Liver (tissue), 9 donors: ENCODE measurements around the gene TBX19. TPM values are rescaled to one million over a fixed set of nuclear protein-coding genes. Genes with fewer than 3 reads are reported as not detected.

Experiments used
- DNase-seq: peaks from one replicate; pipeline ENCODE4 v3.0.0-alpha.2; 2017; ENCODE audit warnings: low spot score
- H3K27ac ChIP-seq, 2 donors: one replicate each; pipeline ENCODE4 v1.7.0; 2013; ENCODE audit warnings: inconsistent platforms in 2 of 2, low read length in 2 of 2, control low read depth in 1 of 2, low read depth in 1 of 2, mild to moderate bottlenecking in 1 of 2
- H3K27me3 ChIP-seq, 4 donors: one replicate each; pipeline versions ENCODE4 v1.6.1 to v1.7.0; 2013; ENCODE audit warnings: low read length in 3 of 4, inconsistent platforms in 1 of 4, mild to moderate bottlenecking in 1 of 4, moderate library complexity in 1 of 4; ENCODE audit not compliant: control insufficient read depth in 4 of 4, insufficient read depth in 4 of 4
- H3K36me3 ChIP-seq, 4 donors: one replicate each; pipeline versions ENCODE4 v1.6.1 to v1.7.0; 2013; ENCODE audit warnings: low read length in 3 of 4, mild to moderate bottlenecking in 3 of 4, low read depth in 1 of 4, moderate library complexity in 1 of 4; ENCODE audit not compliant: control insufficient read depth in 4 of 4, insufficient read depth in 3 of 4
- H3K4me1 ChIP-seq, 4 donors: one replicate each; pipeline versions ENCODE4 v1.6.1 to v1.7.0; 2013; ENCODE audit warnings: low read length in 3 of 4, mild to moderate bottlenecking in 3 of 4, moderate library complexity in 1 of 4; ENCODE audit not compliant: control insufficient read depth in 4 of 4, insufficient read depth in 4 of 4
- H3K4me3 ChIP-seq, 3 donors: one replicate each; pipeline versions ENCODE4 v1.6.1 to v1.7.0; 2013; ENCODE audit warnings: low read length in 3 of 3, control low read depth in 1 of 3, low read depth in 1 of 3, mild to moderate bottlenecking in 1 of 3
- H3K9ac ChIP-seq, 2 donors: one replicate each; pipeline ENCODE4 v1.7.0; 2013; ENCODE audit warnings: low read length in 2 of 2, mild to moderate bottlenecking in 2 of 2, moderate library complexity in 2 of 2, control low read depth in 1 of 2, low read depth in 1 of 2
- H3K9me3 ChIP-seq, 4 donors: one replicate each; pipeline versions ENCODE4 v1.6.1 to v1.7.0; 2013; ENCODE audit warnings: low read length in 3 of 4; ENCODE audit not compliant: control insufficient read depth in 4 of 4
- ATF3 ChIP-seq: IDR thresholded peaks from 2 replicates; pipeline ENCODE4 v1.6.1; 2016; ENCODE audit warnings: antibody characterized with exemption
- EGR1 ChIP-seq, 2 donors: IDR thresholded peaks; 2 replicates each; pipeline ENCODE4 v1.6.1; 2016 to 2018; ENCODE audit warnings: antibody characterized with exemption in 2 of 2, low read depth in 2 of 2
- FOXA1 ChIP-seq: IDR thresholded peaks from 2 replicates; pipeline ENCODE4 v1.6.1; 2016; ENCODE audit warnings: antibody characterized with exemption
- FOXA2 ChIP-seq: IDR thresholded peaks from 2 replicates; pipeline ENCODE4 v1.6.1; 2016; ENCODE audit warnings: antibody characterized with exemption
- GABPA ChIP-seq, 2 donors: IDR thresholded peaks in 1 of 2; conservative IDR thresholded peaks in 1 of 2; 2 replicates each; pipeline ENCODE4 v1.6.1; 2016; ENCODE audit warnings: antibody characterized with exemption in 2 of 2, mild to moderate bottlenecking in 1 of 2, moderate library complexity in 1 of 2
- HNF4A ChIP-seq, 2 donors: conservative IDR thresholded peaks; 2 replicates each; pipeline ENCODE4 v1.6.1; 2016; ENCODE audit warnings: antibody characterized with exemption in 2 of 2, mild to moderate bottlenecking in 2 of 2
- HNF4G ChIP-seq: IDR thresholded peaks from 2 replicates; pipeline ENCODE4 v1.6.1; 2016; ENCODE audit warnings: antibody characterized with exemption
- JUND ChIP-seq, 2 donors: IDR thresholded peaks; 2 replicates each; pipeline ENCODE4 v1.6.1; 2016; ENCODE audit warnings: antibody characterized with exemption in 2 of 2
- NR2F2 ChIP-seq: IDR thresholded peaks from 2 replicates; pipeline ENCODE4 v1.6.1; 2016; ENCODE audit warnings: antibody characterized with exemption
- RAD21 ChIP-seq, 2 donors: IDR thresholded peaks; 2 replicates each; pipeline ENCODE4 v1.6.1; 2016; ENCODE audit warnings: antibody characterized with exemption in 2 of 2, mild to moderate bottlenecking in 2 of 2
- RXRA ChIP-seq, 2 donors: IDR thresholded peaks; 2 replicates each; pipeline ENCODE4 v1.6.1; 2017 to 2018; ENCODE audit warnings: antibody characterized with exemption in 2 of 2, mild to moderate bottlenecking in 1 of 2
- SP1 ChIP-seq: IDR thresholded peaks from 2 replicates; pipeline ENCODE4 v1.6.1; 2018; ENCODE audit warnings: antibody characterized with exemption, mild to moderate bottlenecking
- TAF1 ChIP-seq: conservative IDR thresholded peaks from 2 replicates; pipeline ENCODE4 v1.6.1; 2016; ENCODE audit warnings: antibody characterized with exemption, mild to moderate bottlenecking
- YY1 ChIP-seq: IDR thresholded peaks from 2 replicates; pipeline ENCODE4 v1.6.1; 2016; ENCODE audit warnings: antibody characterized with exemption, mild to moderate bottlenecking
- ZBTB33 ChIP-seq: IDR thresholded peaks from 2 replicates; pipeline ENCODE4 v1.6.1; 2016; ENCODE audit warnings: antibody characterized with exemption
- WGBS: extraction: QIAGEN DNeasy Blood & Tissue Kit; methylation state at CpG from one replicate; pipeline ENCODE4 v1.1.7; 2013; 5-methylcytosine and 5-hydroxymethylcytosine counted together
- polyA plus RNA-seq, 2 donors: library from polyadenylated mRNA; stranded (reverse) in 1 of 2; unstranded in 1 of 2; fragments of 200-250 nt in 1 of 2; fragments of >200 nt in 1 of 2; fragmentation: Nextera tagmentation in 1 of 2; extraction: Ambion mirVana in 1 of 2; gene quantifications; one replicate each; pipeline versions ENCODE4 v1.2.1 to v1.2.3, GENCODE V29; 2013 to 2015
- total RNA-seq, 2 donors: library from RNA; depleted of rRNA; stranded (reverse); fragments of >200 nt; gene quantifications; one replicate each; pipeline ENCODE4 v1.2.3, GENCODE V29; 2014
- TF ChIP-seq, protein P1 (sequence below): fragments of 150-350 bp; IDR thresholded peaks from 2 replicates; pipeline ENCODE4 v1.5.1; 2017; ENCODE audit warnings: improper control_type of control experiment, low read depth, low read length; ENCODE audit not compliant: missing input control
- TF ChIP-seq, protein P2 (sequence below): IDR thresholded peaks from 2 replicates; pipeline ENCODE4 v1.6.1; 2016; ENCODE audit warnings: antibody characterized with exemption
- donor health status: healthy.
- donor health status: healthy.
- donor health status: healthy.
- donor health status: healthy.
- donor health status: healthy.

Gene TBX19
- total and polyA plus RNA-seq, 4 donors = 0.20 to 0.92 (median 0.37) TPM

DNA sequence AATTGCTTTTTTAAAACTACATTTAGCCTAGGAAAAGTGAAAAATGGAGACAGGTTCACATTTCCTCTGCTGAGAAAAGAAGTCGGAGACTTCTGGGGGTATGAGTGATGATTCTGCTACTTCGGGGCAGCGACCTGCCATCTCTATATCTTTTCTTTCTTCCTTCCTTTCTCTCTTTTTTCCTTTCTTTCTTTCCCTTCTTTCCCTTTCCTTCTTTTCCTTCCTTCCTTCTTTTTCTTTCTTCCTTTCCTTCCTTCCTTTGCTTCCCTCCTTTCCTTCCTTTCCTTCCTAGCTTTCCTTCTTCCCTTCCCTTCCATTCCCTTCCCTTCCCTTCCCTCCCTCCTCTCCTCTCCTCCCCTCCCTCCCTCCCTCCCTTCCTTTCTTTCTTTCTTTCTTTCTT lies 17.8 kb downstream of the TBX19 start:
- Histone ChIP-seq H3K9ac (no peak overlapping the region), H3K27me3 (no peaks in the 10 kb centered on the region), H3K36me3 (no peaks in the 10 kb centered on the region), H3K9me3 (no peaks in the 10 kb centered on the region), H3K27ac (no peak overlapping the region), H3K4me3 (no peak overlapping the region), H3K4me1 (no peaks in the 10 kb centered on the region)
- 92% methylated on average over 3 of the region's 3 CpGs for WGBS
- TF ChIP-seq ZBTB33 = no peak
- TF ChIP-seq HNF4A (conservative IDR thresholded peaks at IDR 0.05) = no peak
- no peak for TF ChIP-seq FOXA2
- TF ChIP-seq NR2F2 = no peak
- no peak for TF ChIP-seq FOXA1
- no peak for TF ChIP-seq RXRA (IDR thresholded peaks at IDR 0.05)
- TF ChIP-seq, protein P1, sequence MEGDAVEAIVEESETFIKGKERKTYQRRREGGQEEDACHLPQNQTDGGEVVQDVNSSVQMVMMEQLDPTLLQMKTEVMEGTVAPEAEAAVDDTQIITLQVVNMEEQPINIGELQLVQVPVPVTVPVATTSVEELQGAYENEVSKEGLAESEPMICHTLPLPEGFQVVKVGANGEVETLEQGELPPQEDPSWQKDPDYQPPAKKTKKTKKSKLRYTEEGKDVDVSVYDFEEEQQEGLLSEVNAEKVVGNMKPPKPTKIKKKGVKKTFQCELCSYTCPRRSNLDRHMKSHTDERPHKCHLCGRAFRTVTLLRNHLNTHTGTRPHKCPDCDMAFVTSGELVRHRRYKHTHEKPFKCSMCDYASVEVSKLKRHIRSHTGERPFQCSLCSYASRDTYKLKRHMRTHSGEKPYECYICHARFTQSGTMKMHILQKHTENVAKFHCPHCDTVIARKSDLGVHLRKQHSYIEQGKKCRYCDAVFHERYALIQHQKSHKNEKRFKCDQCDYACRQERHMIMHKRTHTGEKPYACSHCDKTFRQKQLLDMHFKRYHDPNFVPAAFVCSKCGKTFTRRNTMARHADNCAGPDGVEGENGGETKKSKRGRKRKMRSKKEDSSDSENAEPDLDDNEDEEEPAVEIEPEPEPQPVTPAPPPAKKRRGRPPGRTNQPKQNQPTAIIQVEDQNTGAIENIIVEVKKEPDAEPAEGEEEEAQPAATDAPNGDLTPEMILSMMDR = no peak
- TF ChIP-seq RAD21 (IDR thresholded peaks at IDR 0.05) = no peak
- TF ChIP-seq, protein P2, sequence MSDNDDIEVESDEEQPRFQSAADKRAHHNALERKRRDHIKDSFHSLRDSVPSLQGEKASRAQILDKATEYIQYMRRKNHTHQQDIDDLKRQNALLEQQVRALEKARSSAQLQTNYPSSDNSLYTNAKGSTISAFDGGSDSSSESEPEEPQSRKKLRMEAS = no peak
- TF ChIP-seq HNF4G = no peak
- TF ChIP-seq EGR1 (IDR thresholded peaks at IDR 0.05; ENCODE audit: low read depth in 2 of 2) = no peak
- TF ChIP-seq SP1 = no peak
- TF ChIP-seq GABPA (IDR thresholded peaks at IDR 0.05 in 1 of 2, conservative IDR thresholded peaks at IDR 0.05 in 1 of 2) = no peak
- TF ChIP-seq TAF1 = no peak
- TF ChIP-seq JUND (IDR thresholded peaks at IDR 0.05) = no peak
- no peak for TF ChIP-seq ATF3
- no peak for TF ChIP-seq YY1
- no peak for DNase-seq

DNA sequence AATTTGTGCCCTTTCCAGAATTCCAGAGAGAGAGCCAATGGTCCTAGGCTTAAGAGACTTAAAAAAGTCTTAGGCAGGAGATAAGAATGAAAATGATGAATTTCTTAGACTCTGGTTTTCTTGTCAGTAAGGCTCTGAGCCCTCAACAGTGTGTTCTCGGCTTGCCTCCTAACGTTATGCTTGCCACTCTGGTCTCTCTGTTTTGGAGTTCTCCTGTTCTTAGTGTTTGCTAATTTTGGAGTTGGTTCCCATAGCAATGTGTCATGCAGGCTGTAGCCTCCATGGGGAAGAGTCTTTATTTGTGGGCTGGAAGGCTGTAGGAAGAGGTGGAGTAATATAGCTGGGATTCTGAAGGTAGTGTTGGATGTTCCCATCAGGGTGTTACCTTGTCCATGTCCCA lies 19.9 kb downstream of the TBX19 start:
- no peak overlapping the region for H3K27ac ChIP-seq
- H3K4me1 ChIP-seq = no peaks in the 10 kb centered on the region
- no peaks in the 10 kb centered on the region for H3K9me3 ChIP-seq
- H3K9ac ChIP-seq = no peak overlapping the region
- no peaks in the 10 kb centered on the region for H3K27me3 ChIP-seq
- TF ChIP-seq YY1 = no peak
- H3K4me3 ChIP-seq = no peak overlapping the region
- no peak for DNase-seq
- H3K36me3 ChIP-seq = no peaks in the 10 kb centered on the region
- WGBS = 95% methylated on average over 2 of the region's 2 CpGs
